AG09319 (cell line): Measurements from ENCODE around the gene VAV2.
"Not testable (repeated sequence)": the region's sequence is repeated elsewhere in the genome, so short reads cannot be mapped to it uniquely, and the experiment has no call there.

Experiments used
- DNase-seq: peaks from one replicate; pipeline ENCODE4 v3.0.0-alpha.2; 2010; ENCODE audit warnings: low read depth; ENCODE audit errors: extremely low read depth
- CTCF ChIP-seq: IDR thresholded peaks from 2 replicates; pipeline ENCODE4 v1.5.1; 2011; ENCODE audit warnings: low read depth, mild to moderate bottlenecking, inconsistent platforms, low read length, moderate library complexity

The VAV2 gene

DNA sequence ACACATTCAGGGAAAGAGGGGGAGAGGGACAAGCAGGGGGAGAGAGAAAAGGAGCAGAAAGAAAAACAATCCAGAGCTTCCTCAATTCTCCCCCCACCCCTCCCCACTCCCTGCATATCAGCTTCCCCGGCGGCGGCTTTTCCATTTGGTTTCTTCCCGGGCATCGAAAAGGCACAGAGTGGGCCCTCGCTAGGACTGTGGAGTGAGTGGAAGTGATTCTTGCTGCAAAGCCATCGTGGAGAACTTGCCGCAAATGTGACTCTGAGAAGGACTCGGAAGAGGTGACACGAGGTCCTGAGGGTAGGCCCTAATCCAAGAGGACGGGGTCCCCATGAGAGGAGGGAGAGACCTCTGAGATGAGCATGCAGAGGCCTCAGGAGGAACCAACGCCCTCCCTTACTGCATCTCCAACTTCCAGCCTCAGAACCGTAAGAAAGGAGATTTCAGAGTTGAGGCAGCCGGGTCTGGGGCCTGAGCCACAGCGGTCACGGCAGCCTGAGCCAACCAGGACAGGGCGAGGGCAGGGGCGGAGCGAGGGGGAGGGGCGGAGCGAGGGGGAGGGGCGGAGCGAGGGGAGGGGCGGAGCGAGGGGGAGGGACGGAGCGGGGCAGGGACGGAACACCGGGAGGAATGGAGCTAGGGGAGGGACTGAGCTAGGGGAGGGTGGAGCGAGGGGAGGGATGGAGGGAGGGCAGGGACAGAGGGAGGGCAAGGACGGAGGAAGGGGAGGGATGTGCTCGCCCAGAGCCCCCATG is 232.8 kb downstream of the VAV2 start:
- DNase-seq = no peak
- TF ChIP-seq CTCF = no peak

- no peak for DNase-seq
- TF ChIP-seq CTCF = no peak
Observed at GRCh38 chr9:133758228-133758627, 233.9 kb downstream of the VAV2 start.

- no peak for DNase-seq
- TF ChIP-seq CTCF = no peak
Observed at GRCh38 chr9:133754688-133755227, 237.4 kb downstream of the VAV2 start.

DNA sequence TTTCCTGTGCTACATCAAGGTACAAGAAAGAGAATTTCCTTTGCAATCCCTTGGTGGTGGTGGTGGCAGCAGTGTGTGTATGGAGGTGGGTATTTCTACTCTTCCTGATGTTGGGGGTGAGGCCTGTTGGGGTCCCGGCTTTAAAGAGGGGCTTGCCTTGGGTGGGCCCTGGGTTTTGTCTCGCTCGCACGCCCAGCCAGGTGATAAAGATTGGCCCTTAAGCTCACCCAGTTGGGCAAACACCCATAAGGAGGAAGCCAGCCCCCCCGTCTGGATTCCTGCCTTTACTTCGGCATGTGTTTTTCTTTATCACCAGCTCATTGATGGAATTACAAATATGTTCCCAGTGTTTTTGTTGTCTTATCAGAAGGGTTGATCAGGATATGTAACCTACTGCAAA is 237.9 kb downstream of the VAV2 start:
- no peak for TF ChIP-seq CTCF
- DNase-seq = no peak

GRCh38 chr9:133752739-133753446 is 239.2 kb downstream of the VAV2 start:
- no peak for TF ChIP-seq CTCF
- DNase-seq = no peak

- DNase-seq = no peak
- no peak for TF ChIP-seq CTCF
Observed at GRCh38 chr9:133750982-133751649, 241.0 kb downstream of the VAV2 start.

- no peak for TF ChIP-seq CTCF
Observed at GRCh38 chr9:133747309-133747708, 244.8 kb downstream of the VAV2 start.

DNA sequence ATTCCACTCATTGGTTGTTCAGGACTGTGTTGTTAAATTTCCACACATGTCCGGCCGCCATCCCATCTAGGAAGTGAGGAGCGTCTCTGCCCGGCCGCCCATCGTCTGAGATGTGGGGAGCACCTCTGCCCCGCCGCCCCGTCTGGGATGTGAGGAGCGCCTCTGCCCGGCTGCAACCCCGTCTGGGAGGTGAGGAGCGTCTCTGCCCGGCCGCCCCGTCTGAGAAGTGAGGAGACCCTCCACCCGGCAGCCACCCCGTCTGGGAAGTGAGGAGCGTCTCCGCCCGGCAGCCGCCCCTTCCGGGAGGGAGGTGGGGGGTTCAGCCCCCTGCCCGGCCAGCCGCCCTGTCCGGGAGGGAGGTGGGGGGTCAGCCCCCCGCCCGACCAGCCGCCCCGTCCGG is 247.6 kb downstream of the VAV2 start:
- not testable (repeated sequence) for DNase-seq

More at GRCh38 chr9:133747309-133747708, 244.8 kb downstream of the VAV2 start:
- DNase-seq = no peak
